Activated CD4-positive, alpha-beta T cell treated with anti-CD3 and anti-CD28 coated beads for 48 hours (primary cell): ENCODE measurements around the gene TACR2.

ENCODE experiments used
- DNase-seq: peaks from one replicate; pipeline ENCODE4 v3.0.0-alpha.2; 2020

Gene TACR2

GRCh38 chr10:69366738-69367137 lies 50.0 kb downstream of the TACR2 start:
- no peak for DNase-seq

- DNase-seq: no peak
Observed at GRCh38 chr10:69364232-69364940, 52.3 kb downstream of the TACR2 start.

GRCh38 chr10:69363666-69364065 lies 53.1 kb downstream of the TACR2 start:
- no peak for DNase-seq

- DNase-seq: no peak
Observed at GRCh38 chr10:69362471-69362954, 54.2 kb downstream of the TACR2 start.

GRCh38 chr10:69361303-69361614 lies 55.5 kb downstream of the TACR2 start:
- no peak for DNase-seq

DNA sequence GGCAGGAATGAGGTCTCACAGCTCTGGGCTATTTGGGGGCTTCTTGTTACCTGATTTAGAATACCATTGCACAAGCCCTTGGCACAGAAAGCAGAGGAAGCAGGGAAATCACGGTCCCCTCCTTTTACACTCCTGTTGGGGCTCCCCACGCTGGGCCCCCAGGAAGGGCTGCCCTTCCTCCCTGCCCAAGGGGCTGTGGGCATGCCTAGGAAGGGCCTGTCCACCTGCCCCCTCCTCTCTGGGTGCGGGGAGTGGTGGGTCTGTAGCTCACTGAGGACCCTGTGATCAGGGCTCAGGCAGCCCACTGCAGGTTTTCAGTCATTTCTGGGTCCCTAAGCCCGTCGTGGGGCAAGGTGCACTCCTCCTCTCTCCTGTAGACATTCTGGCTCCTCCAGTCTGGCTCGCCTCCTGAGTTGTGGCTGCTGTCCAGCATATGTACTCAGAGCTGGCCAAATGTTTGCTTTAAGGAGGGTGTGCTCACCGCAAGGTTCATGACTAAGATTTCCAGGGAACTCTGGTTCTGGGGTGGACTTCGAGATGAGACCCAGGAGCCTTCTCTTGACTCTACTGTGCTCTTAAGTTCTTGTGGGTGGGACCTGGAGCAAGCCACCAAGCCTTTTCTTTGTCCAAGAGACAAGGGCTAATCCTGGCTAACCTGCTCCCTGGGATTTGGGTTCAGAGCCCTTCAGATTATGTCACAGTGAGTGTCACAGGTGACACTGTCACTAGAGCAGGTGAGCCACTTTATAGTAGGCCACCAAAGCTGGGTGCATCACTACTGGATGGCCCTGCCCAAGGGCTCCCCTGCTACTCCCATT lies 56.0 kb downstream of the TACR2 start:
- no peak for DNase-seq

GRCh38 chr10:69359594-69359993 lies 57.1 kb downstream of the TACR2 start:
- DNase-seq: no peak

GRCh38 chr10:69359148-69359547 lies 57.6 kb downstream of the TACR2 start:
- DNase-seq: no peak

DNA sequence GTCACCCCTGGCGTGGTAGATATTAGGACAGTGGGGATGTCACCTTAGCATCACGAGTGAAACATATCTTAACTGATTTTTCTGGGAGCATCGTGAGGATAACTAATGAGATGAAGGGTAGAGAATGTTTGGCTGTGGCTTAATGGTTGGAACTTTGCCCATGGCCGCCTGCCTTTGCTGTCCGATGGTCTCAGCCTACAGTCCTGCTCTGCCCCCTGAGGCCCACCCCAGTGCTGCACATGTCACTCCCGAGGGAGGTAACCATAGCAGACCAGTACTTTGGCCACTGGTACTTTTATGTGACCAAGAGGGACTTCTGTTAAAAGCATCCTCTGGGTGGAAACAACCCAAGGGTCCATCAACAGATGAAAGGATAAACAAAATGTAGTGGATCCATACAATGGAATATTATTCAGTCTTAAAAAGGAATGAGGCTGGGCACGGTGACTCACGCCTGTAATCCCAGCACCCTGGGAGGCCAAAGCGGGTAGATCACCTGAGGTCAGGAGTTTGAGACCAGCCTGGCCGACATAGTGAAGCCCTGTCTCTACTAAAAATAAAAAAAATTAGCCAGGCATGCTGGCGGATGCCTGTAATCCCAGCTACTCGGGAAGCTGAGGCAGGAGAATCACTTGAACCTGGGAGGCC lies 58.4 kb downstream of the TACR2 start:
- no peak for DNase-seq

GRCh38 chr10:69356187-69356586 lies 60.5 kb downstream of the TACR2 start:
- DNase-seq: no peak

GRCh38 chr10:69353977-69354635 lies 62.6 kb downstream of the TACR2 start:
- DNase-seq: no peak
